Peyer's patch (tissue), 4 donors: ENCODE results near the gene MYCBPAP. TPM values are rescaled to one million over a fixed set of nuclear protein-coding genes. Genes with fewer than 3 reads are reported as not detected.
A peak's percentile ranks its signal among the peaks of the same experiment; 100 is the strongest.
"Not testable (repeated sequence)": the region's sequence is repeated elsewhere in the genome, so short reads cannot be mapped to it uniquely, and the experiment has no call there.

Experiments
- DNase-seq, 3 donors: peaks; one replicate each; pipeline ENCODE4 v3.0.0-alpha.2; 2017 to 2019
- H3K27ac ChIP-seq, 4 donors: fragments of 200-600 bp; sonication (generic); one replicate each; pipeline ENCODE4 v1.5.1; 2016 to 2019
- H3K27me3 ChIP-seq, 2 donors: fragments of 200-600 bp; sonication (generic); one replicate each; pipeline ENCODE4 v1.5.1; 2019
- H3K36me3 ChIP-seq, 3 donors: fragments of 200-600 bp; sonication (generic); one replicate each; pipeline ENCODE4 v1.5.1; 2016 to 2019
- H3K4me1 ChIP-seq, 4 donors: fragments of 200-600 bp; sonication (generic); one replicate each; pipeline ENCODE4 v1.5.1; 2016 to 2019
- H3K4me3 ChIP-seq, 4 donors: fragments of 200-600 bp; sonication (generic); 1 replicate in 3 of 4; 2 replicates in 1 of 4; pipeline ENCODE4 v1.5.1; 2016 to 2019; ENCODE audit warnings: mild to moderate bottlenecking in 1 of 4
- H3K9me3 ChIP-seq, 4 donors: fragments of 200-600 bp; sonication (generic); one replicate each; pipeline ENCODE4 v1.5.1; 2016 to 2019; ENCODE audit warnings: mild to moderate bottlenecking in 1 of 4
- CTCF ChIP-seq, 6 experiments: fragments of 450-650 bp in 4 of 6; fragments of 200-600 bp in 2 of 6; sonication (generic) in 1 of 6; IDR thresholded peaks; one replicate each; pipeline ENCODE4 v1.5.1; 2017 to 2019; ENCODE audit warnings: antibody characterized with exemption in 6 of 6, mild to moderate bottlenecking in 3 of 6, moderate library complexity in 1 of 6
- POLR2A ChIP-seq, 2 donors: fragments of 450-650 bp; IDR thresholded peaks; one replicate each; pipeline ENCODE4 v1.5.1; 2017; ENCODE audit warnings: antibody characterized with exemption in 2 of 2, mild to moderate bottlenecking in 2 of 2, moderate library complexity in 2 of 2
- total RNA-seq, 4 donors: library from RNA; depleted of rRNA; stranded (reverse); fragments of >200 nt; gene quantifications; one replicate each; pipeline ENCODE4 v1.1.0, GENCODE V29; 2016

Gene MYCBPAP
- total RNA-seq, 4 donors from 2014 or later, result 0.53 to 1.1 TPM; not detected in 2

DNA sequence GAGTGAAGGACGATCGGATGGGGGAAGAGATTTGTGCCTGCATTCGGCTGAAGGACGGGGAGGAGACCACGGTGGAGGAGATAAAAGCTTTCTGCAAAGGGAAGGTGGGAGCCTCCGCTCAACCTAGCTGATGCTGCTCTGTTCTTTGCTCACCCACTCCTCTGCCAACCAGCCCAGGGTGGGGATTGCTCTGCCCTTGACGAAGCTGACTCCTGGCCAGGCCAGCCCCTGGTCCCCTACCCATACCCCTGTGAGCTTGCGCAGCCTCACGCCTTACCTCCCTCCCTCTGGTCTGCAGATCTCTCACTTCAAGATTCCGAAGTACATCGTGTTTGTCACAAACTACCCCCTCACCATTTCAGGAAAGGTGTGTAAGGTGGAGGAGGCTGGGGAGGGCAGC lies 34.3 kb upstream of the MYCBPAP start:
- Histone ChIP-seq H3K27ac (no peak overlapping the region), H3K4me1 (peaks cover 3 to 15% (median 5%) of the 10 kb centered on the region in 4 donors), H3K4me3 (no peak overlapping the region), H3K36me3 (peaks cover 0 to 28% (median 0%) of the 10 kb centered on the region in 3 donors), H3K9me3 (no peaks in the 10 kb centered on the region), H3K27me3 (no peaks in the 10 kb centered on the region)
- no peak for DNase-seq
- no peak for TF ChIP-seq POLR2A (IDR thresholded peaks at IDR 0.05)
- TF ChIP-seq CTCF (IDR thresholded peaks at IDR 0.05), result no peak

DNA sequence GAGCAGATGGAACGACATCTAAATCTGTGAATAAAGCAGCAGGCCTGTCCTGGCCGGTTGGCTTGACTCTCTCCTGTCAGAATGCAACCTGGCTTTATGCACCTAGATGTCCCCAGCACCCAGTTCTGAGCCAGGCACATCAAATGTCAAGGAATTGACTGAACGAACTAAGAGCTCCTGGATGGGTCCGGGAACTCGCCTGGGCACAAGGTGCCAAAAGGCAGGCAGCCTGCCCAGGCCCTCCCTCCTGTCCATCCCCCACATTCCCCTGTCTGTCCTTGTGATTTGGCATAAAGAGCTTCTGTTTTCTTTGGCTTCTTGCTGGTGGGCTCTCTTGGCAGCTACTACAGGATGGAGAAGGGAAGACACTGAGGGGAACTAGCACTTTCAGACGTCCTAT lies 33.7 kb upstream of the MYCBPAP start:
- Histone ChIP-seq H3K9me3 (no peaks in the 10 kb centered on the region), H3K27me3 (no peaks in the 10 kb centered on the region), H3K4me3 (no peak overlapping the region), H3K27ac (peak overlapping the region in 1 of 4 donors; percentile 11), H3K4me1 (peaks cover 0 to 9% (median 3%) of the 10 kb centered on the region in 4 donors), H3K36me3 (peaks cover 0 to 28% (median 0%) of the 10 kb centered on the region in 3 donors)
- no peak for TF ChIP-seq CTCF (IDR thresholded peaks at IDR 0.05)
- no peak for TF ChIP-seq POLR2A (IDR thresholded peaks at IDR 0.05)
- DNase-seq, result no peak

DNA sequence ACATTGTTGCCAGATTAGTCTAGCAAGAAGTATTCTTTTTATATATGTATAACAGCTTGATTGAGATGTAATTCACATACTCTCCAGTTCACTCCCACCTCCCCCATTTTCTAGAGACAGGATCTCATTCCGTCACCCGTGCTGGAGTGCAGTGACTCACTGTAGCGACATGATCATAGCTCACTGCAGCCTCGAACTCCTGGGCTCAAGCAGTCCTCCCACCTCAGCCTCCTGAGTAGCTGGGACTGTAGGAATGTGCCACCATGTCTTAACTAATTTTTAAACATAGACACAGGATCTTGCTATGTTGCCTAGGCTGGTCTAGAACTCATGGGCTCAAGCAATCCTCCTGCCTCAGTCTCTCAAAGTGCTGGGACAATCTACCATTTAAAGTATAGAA lies 32.9 kb upstream of the MYCBPAP start:
- Histone ChIP-seq H3K36me3 (peaks cover 0 to 28% (median 0%) of the 10 kb centered on the region in 3 donors), H3K4me3 (peak overlapping the region in 2 of 4 donors; percentile 40 to 48), H3K9me3 (no peaks in the 10 kb centered on the region), H3K27me3 (no peaks in the 10 kb centered on the region), H3K27ac (peak overlapping the region in 1 of 4 donors; percentile 79), H3K4me1 (peaks cover 0 to 14% (median 3%) of the 10 kb centered on the region in 4 donors)
- peak in 1 of 3 donors; percentile 3 for DNase-seq
- TF ChIP-seq POLR2A (IDR thresholded peaks at IDR 0.05), result no peak
- TF ChIP-seq CTCF (IDR thresholded peaks at IDR 0.05), result no peak

GRCh38 chr17:50475775-50476544 lies 32.3 kb upstream of the MYCBPAP start:
- H3K27me3 ChIP-seq, H3K9me3 ChIP-seq: not testable (repeated sequence)
- Histone ChIP-seq H3K27ac (peak overlapping the region in 3 of 4 donors; percentile 66 to 79 (median 66)), H3K36me3 (peaks cover 0 to 26% (median 0%) of the 10 kb centered on the region in 3 donors), H3K4me1 (peaks cover 0 to 14% (median 3%) of the 10 kb centered on the region in 4 donors), H3K4me3 (peak overlapping the region in 2 of 4 donors; percentile 40 to 48)
- peak in 1 of 2 donors; percentile 31 for TF ChIP-seq POLR2A (IDR thresholded peaks at IDR 0.05)
- peak in 1 of 3 donors; percentile 16 for DNase-seq

- peaks cover 0 to 19% (median 0%) of the 10 kb centered on the region in 3 donors for H3K36me3 ChIP-seq
- no peaks in the 10 kb centered on the region for H3K27me3 ChIP-seq
- H3K4me3 ChIP-seq, result peak overlapping the region in 2 of 4 donors; percentile 40 to 48
- H3K27ac ChIP-seq, result peak overlapping the region in 3 of 4 donors; percentile 66 to 79 (median 66)
- no peaks in the 10 kb centered on the region for H3K9me3 ChIP-seq
- peaks cover 0 to 14% (median 3%) of the 10 kb centered on the region in 4 donors for H3K4me1 ChIP-seq
- peak in 2 of 3 donors; percentile 53 to 72 for DNase-seq
- TF ChIP-seq POLR2A (IDR thresholded peaks at IDR 0.05) (peak; percentile 67 to 71), CTCF (IDR thresholded peaks at IDR 0.05) (no peak)
Measured at GRCh38 chr17:50476545-50477315, 31.5 kb upstream of the MYCBPAP start.
